ENCODE results near the gene SH2D3A. TPM values are rescaled to one million over a fixed set of nuclear protein-coding genes. Genes with fewer than 3 reads are reported as not detected.
A peak's percentile ranks its signal among the peaks of the same experiment; 100 is the strongest.

SH2D3A gene
- total RNA-seq, 1 experiment from 2014 or later: 17.9 TPM

DNA sequence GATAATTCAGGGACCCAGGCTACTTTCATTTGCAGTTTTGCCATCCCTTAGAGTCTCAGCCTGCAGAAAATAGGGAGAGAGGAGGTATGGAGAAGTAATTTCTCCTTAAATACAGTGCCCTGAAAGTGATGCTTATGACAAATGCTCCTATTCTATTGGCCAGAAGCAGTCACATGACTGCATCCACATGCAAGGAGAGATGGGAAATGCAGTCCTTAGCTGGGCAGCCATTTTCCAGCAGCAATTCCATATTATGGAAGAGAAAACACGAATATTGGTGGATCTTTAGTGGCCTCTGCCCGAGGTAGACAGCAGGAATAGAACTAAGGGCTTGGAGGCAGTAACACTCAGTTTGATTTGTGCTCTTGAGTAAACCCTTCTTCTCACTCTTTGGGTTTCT is 44.7 kb upstream of the SH2D3A start:
- Histone ChIP-seq H3K4me2 (ENCODE audit: insufficient read depth, insufficient read length, low read length) (no peak overlapping the region), H4K5ac (ENCODE audit: insufficient read length, low read depth, low read length) (no peak overlapping the region), H3K18ac (ENCODE audit: insufficient read length, low read depth, low read length) (no peak overlapping the region), H2BK15ac (ENCODE audit: low read depth, low read length) (no peak overlapping the region), H3K79me2 (ENCODE audit: insufficient read depth, low read length) (no peaks in the 10 kb centered on the region), H3T11ph (ENCODE audit: low read length) (no peak overlapping the region), H2BK20ac (ENCODE audit: low read depth, low read length, poor library complexity, severe bottlenecking) (no peak overlapping the region), H2AFZ (ENCODE audit: low read length) (peak overlapping the region; percentile 84), H4K8ac (replicated peaks; ENCODE audit: insufficient read length, low read depth, low read length) (no peak overlapping the region), H4K91ac (ENCODE audit: insufficient read length, low read depth, low read length) (no peak overlapping the region), H3K27ac (ENCODE audit: insufficient read length, low read depth, low read length) (no peak overlapping the region), H4K20me1 (ENCODE audit: control insufficient read depth, insufficient read depth, insufficient read length) (no peaks in the 10 kb centered on the region), H3K9me3 (ENCODE audit: control insufficient read depth, low read depth, low read length) (no peaks in the 10 kb centered on the region), H3K4ac (ENCODE audit: low read depth, low read length) (no peak overlapping the region), H3K14ac (ENCODE audit: insufficient read depth, low read length) (no peak overlapping the region), H3K9ac (ENCODE audit: extremely low read depth, insufficient read length, low read length) (no peak overlapping the region), H2AK5ac (ENCODE audit: insufficient read length, low read length) (no peak overlapping the region), H3K27me3 (ENCODE audit: insufficient read depth, low read length) (no peaks in the 10 kb centered on the region), H2BK120ac (ENCODE audit: low read depth, low read length, poor library complexity, severe bottlenecking) (no peak overlapping the region), H3K23me2 (ENCODE audit: insufficient read length, low read depth, low read length, poor library complexity, severe bottlenecking) (no peaks in the 10 kb centered on the region), H3K56ac (ENCODE audit: insufficient read length, low read depth, low read length) (no peak overlapping the region), H2BK5ac (ENCODE audit: insufficient read length, low read length) (no peak overlapping the region), H3K79me1 (ENCODE audit: insufficient read depth, low read depth, low read length, poor library complexity, severe bottlenecking) (no peaks in the 10 kb centered on the region), H3K23ac (ENCODE audit: insufficient read length, low read depth, low read length) (no peak overlapping the region), H2BK12ac (ENCODE audit: insufficient read length, low read depth, low read length) (no peak overlapping the region), H3K4me1 (ENCODE audit: insufficient read depth, low read length) (no peaks in the 10 kb centered on the region)
- peak; percentile 38 for DNase-seq
- H3K36me3 Mint-ChIP-seq (ENCODE audit: insufficient read depth in 1 of 3, low read depth in 3 of 3): peaks cover 0 to 7% (median 6%) of the 10 kb centered on the region in 3 experiments; a peak in 4 of 7 replicates
- peaks cover 31% of the 10 kb centered on the region for H3K27me3 Mint-ChIP-seq (ENCODE audit: low read depth)
- H3K9me3 Mint-ChIP-seq: peaks cover 20 to 73% of the 10 kb centered on the region in 2 experiments
- H3K27ac Mint-ChIP-seq: peak overlapping the region in 1 of 3 experiments; percentile 21; a peak in 1 of 7 replicates
- H3K4me1 Mint-ChIP-seq: no peaks in the 10 kb centered on the region
- TF ChIP-seq, protein P1, sequence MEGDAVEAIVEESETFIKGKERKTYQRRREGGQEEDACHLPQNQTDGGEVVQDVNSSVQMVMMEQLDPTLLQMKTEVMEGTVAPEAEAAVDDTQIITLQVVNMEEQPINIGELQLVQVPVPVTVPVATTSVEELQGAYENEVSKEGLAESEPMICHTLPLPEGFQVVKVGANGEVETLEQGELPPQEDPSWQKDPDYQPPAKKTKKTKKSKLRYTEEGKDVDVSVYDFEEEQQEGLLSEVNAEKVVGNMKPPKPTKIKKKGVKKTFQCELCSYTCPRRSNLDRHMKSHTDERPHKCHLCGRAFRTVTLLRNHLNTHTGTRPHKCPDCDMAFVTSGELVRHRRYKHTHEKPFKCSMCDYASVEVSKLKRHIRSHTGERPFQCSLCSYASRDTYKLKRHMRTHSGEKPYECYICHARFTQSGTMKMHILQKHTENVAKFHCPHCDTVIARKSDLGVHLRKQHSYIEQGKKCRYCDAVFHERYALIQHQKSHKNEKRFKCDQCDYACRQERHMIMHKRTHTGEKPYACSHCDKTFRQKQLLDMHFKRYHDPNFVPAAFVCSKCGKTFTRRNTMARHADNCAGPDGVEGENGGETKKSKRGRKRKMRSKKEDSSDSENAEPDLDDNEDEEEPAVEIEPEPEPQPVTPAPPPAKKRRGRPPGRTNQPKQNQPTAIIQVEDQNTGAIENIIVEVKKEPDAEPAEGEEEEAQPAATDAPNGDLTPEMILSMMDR (conservative IDR thresholded peaks at IDR 0.05): no peak
- no CpG with 5 or more reads among the region's 2 CpGs for WGBS (ENCODE audit: extremely low coverage, insufficient read length, low lambda C conversion rate)
- H3K4me3 Mint-ChIP-seq: no peak overlapping the region
